PC-3 (cell line): ENCODE measurements around the gene THAP4.

ENCODE experiments used
- CTCF ChIP-seq: fragments of 300-600 bp; sonication (generic); conservative IDR thresholded peaks from 2 replicates; pipeline ENCODE4 v1.5.1; 2017; ENCODE audit warnings: antibody characterized with exemption, low read depth, mild to moderate bottlenecking, low read length
- EZH2 ChIP-seq: fragments of 300-600 bp; sonication (generic); IDR thresholded peaks from one replicate; pipeline ENCODE4 v1.6.1; 2017; ENCODE audit warnings: antibody characterized with exemption, mild to moderate bottlenecking, low read length; ENCODE audit not compliant: unreplicated experiment

DNA sequence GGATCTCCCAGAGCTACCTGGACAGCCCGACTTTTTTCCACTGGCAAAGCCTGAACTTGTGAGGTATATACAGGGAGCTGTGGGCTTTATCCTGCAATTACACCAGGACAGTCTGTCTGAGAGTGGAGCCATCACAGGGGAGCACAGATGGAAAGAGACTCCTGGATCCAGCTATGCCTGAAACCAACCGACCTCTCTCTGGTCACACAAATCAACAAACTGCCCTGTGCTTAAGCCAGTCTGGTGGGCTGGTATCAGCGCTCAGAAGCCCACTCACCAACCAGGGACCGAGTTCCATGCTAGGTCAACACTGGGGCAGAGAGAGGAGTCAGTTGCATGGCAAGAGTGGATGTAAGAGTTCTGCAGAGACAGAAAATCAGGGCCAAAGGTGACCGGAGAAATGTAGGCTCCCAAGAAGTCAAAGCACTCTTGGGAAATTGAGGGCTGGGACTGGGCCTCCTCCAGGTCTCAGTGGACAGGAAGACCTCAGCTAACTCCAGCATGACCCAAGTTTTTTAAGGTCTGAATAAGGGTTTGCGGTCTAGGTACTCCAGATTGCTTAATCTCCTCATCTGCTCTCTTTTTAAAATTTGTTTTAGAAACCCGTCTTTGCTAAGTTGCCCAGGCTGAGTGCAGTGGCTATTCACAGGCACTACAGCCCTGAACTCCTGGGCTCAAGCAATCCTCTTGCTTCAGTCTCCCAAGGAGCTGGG is 82.2 kb downstream of the THAP4 start:
- TF ChIP-seq CTCF, result no peak
- no peak for TF ChIP-seq EZH2
